GM13977 (cell line): ENCODE measurements around the gene MAP1LC3A.

Experiments used
- DNase-seq: peaks from one replicate; pipeline ENCODE4 v3.0.0; 2012; ENCODE audit warnings: low spot score
- CTCF ChIP-seq: IDR thresholded peaks from 2 replicates; pipeline ENCODE4 v1.5.1; 2012; ENCODE audit warnings: mild to moderate bottlenecking, control low read depth; ENCODE audit not compliant: insufficient read depth; ENCODE audit errors: extremely low read depth, missing control alignments
- in situ Hi-C: fragments of 300-500 bp; cut with MboI; formaldehyde crosslinking; loops from one replicate; pipeline ENCODE4 v1.12.0; 2022; ENCODE audit warnings: low sequenced_read_pairs, low pct_unique_long_range_greater_than_20kb, mixed read lengths, inconsistent platforms; ENCODE audit not compliant: unreplicated experiment

The MAP1LC3A gene

DNA sequence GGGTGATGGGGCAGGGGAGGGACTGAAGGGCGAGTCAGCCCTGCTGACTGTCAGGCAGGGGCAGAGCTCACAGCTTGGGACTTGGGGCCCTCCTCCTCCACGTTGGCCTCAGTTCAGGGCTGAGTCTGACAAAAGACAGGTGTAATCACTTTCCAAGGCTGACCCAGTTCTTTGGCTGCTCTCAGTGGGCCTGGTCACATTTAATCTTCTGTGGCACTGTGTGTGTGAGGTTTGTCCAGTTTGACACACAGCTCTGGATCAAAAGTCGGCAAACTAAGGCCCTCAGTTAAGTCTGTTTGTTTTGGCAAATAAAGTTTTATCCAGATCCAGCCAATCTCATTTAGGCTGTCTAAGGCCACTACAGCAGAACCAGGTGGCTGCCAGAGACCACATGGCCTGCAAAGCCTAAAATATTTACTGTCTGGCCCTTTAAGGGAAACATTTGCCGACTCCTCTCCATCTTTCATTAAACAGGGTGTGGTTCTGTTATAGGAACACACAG, 5.1 kb upstream of the MAP1LC3A start:
- in situ Hi-C loops: no loop called here
- no peak for TF ChIP-seq CTCF
- no peak for DNase-seq

DNA sequence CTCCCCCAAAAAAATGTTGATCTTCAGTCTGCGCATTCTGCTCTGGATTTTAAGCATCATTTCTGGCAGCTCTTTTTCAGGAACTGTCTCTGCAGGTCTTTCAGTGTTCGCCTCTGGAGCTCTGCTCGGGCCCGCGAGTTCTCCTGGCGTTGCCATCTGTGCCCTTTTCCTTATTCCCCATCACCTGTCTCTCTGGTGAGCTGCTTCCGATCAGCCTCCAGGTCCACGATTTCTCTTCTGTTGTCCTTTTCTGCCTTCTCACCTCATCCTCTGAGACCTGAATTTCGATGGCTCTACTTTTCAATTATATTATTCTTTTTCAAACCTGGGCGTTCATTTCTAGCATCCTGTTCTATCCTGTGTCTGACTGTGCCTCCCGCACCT, 590 bp upstream of the MAP1LC3A start:
- in situ Hi-C loops: no loop called here

DNA sequence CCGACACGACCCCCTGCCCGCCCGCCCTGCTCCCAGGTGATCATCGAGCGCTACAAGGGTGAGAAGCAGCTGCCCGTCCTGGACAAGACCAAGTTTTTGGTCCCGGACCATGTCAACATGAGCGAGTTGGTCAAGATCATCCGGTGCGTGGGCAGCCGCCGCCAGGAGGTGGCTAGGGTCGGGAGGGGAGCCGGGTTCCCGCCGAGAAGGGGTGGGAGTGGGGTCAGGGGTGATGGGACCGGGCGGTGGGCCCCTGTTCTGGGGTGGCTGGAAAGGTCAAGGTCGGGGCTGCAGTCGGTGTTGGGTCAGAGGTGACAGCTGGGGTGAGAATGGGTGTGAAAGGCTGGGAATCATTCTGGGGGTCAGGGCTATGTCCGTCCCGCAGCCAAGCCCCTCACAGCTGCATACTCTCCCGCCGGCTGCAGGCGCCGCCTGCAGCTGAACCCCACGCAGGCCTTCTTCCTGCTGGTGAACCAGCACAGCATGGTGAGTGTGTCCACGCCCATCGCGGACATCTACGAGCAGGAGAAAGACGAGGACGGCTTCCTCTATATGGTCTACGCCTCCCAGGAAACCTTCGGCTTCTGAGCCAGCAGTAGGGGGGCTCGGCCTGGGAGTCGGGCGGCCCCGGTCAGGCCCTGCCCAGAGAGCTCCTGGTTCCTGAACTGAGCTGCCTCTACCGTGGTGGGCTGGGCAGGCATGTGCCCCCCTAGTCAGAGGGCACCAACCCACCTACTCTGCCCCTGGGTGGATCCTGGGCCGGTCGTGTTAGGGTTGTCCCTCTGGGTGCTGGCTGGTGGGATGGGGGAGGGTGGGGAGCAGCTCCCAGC, 1.0 kb downstream of the MAP1LC3A start:
- in situ Hi-C loops: loop anchor here (10.0 kb wide), 1 partner anchor 375 kb away; no protein-coding TSS in a partner anchor
- DNase-seq: no peak

More for the DNA sequence above, 590 bp upstream of the MAP1LC3A start:
- DNase-seq: no peak
- no peak for TF ChIP-seq CTCF

DNA sequence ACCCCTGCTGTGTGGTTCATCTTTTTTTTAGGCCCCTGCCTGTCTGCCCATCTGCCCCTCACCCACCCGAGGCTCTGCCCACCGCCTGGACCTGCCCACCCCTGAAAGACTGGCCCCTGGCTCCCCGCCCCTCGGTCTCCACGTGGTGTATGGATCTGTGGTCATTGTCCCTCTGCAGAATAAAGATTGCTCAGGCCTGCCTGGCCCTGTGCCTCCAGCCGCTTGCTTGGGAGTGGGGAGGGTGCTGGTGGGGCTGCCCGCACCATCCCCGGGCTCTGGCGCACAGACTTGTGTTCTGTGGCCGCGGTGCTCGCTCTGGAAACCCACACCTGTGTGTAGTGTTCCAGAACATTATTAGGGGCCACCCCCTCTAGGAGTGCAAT, 1.6 kb downstream of the MAP1LC3A start:
- in situ Hi-C loops: loop anchor here (10.0 kb wide), 1 partner anchor 375 kb away; no protein-coding TSS in a partner anchor
- no peak for TF ChIP-seq CTCF
- DNase-seq: no peak

More for the DNA sequence above, 1.0 kb downstream of the MAP1LC3A start:
- TF ChIP-seq CTCF: no peak

DNA sequence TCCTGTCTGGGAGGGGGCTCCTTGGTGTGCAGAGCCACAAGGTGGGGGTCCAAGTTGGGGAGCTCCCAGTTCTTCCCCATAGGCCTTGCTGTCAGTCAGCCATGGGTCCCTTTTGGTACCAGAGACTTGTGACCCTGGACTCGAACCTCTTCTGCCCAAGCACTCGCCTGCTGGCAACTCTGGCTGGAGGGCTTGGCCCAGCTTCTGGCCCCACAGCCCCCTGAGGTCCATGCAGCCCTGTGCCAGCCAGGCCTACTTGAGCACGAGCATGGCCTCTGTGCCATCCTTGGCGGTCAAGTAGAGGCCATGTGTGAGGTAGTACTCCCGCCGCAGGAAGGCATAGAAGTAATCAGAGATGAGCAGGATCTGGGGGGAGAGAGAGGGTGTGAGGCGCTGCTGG, 2.1 kb downstream of the MAP1LC3A start:
- DNase-seq: no peak
- no peak for TF ChIP-seq CTCF
- in situ Hi-C loops: loop anchor here (10.0 kb wide), 1 partner anchor 374 kb away; no protein-coding TSS in a partner anchor

- in situ Hi-C loops: loop anchor here (10.0 kb wide), 1 partner anchor 373 kb away; no protein-coding TSS in a partner anchor
- no peak for DNase-seq
- no peak for TF ChIP-seq CTCF
Observed at GRCh38 chr20:34561661-34562060, 3.1 kb downstream of the MAP1LC3A start.
